ENCODE data around the gene EMC7.
"Not testable (repeated sequence)": the region's sequence is repeated elsewhere in the genome, so short reads cannot be mapped to it uniquely, and the experiment has no call there.

EMC7 gene

DNA sequence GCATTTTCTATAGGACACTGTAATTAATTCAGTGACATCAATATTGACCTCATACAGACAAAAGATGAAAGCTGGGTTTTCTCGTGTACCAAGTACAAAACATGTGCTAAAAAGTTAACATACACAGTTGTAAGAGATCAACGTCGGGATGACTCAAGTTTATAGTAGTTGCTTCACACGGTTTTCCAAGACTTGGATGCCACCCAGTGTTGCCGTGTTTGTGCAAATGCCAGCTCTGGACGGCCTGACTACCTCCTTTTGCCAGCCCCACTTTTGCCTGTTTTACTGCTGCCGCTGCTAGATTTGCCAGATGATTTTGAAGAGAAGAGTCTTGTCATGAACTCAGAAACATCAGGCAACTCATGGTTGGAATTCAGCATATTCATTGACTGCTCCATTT lies 17.6 kb downstream of the EMC7 start:
- no peak for DNase-seq

DNA sequence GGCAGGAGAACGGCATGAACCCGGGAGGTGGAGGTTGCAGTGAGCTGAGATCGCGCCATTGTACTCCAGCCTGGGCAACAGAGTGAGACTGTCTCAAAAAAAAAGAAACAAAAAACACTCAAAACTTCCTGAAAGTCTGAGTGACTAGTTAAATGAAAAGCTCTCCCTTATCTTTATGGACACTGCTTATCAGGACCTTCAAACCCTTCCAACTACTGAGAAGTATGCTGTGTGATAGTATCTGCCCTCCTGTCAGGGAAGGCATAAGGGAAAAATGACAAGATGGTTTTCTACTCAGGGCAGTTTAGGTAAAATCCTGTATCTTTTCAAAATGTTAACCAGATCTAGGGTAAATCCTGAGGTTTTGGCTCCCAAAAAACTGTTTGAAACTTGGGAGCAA lies 21.8 kb downstream of the EMC7 start:
- no peak for DNase-seq

DNA sequence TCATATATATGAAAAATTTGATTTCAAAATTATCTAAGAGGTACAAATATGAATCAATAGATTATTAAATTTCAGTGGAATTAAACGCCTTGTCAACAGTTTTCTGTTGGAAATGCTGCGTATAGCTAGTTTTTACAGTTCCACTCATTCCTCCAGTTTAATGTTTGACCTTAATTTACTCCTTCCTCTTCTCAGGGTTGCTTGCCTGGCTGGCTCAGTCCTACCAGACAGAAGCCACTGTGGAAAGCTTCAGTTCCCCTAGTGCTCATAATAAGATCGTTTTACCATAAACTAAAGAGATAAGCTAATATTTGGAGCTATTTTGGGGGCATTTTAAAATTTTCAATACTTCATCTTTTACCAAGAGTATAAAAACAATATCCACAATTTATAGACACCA lies 22.8 kb downstream of the EMC7 start:
- DNase-seq: no peak

DNA sequence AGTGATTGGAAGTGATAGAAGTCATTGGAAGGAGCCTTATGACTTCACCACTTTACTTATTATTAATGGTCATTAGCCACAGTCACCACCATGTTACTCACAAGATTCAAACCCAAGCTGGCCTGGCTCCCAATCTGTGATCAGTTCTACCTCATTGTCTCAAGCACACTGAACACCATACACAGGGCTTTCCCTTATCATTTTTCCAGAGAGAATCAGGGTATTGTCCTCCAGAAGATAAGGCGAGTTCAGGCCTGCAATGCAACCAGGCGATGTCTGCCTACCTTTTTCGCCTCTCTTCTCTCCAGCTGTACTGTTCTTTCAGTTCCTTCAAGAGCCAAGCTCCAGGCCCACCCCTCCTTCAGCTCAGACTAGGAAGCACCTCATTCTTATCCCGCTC lies 24.9 kb downstream of the EMC7 start:
- no peak for DNase-seq

DNA sequence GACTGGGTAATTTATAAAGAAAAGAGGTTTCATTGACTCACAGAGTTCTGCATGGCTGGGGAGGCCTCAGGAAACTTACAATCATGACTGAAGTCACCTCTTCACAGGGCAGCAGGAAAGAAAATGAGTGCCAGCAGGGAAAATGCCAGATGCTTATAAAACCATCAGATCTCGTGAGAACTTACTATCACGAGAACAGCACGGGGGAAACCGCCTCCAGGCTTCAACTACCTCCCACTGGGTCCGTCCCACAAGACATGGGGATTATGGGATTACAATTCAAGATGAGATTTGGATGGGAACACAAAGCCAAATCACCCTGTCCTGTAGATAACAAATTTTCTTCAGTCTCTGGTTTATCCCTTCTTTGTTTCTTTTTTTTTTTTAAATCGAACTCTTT lies 31.7 kb downstream of the EMC7 start:
- DNase-seq: peak; percentile 20

DNA sequence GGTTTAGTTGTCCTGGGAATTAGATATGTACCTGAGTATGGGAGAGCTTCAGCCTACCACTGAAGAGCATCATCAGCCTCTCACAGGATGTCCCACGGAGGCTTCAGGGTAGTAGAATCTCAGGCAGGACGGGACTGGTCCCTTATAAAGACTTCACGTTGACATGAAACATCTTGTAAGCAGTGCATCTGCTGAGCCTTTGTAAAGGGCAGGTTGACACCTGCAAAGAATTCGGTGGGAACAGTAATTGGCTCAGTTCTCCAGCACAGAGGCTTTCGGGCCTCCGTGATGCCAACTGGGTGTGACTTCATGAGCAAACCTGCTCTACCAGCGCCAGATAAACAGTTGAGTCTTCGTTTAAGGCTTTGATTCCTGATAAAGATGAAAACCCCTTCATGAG lies 35.7 kb downstream of the EMC7 start:
- no peak for DNase-seq

DNA sequence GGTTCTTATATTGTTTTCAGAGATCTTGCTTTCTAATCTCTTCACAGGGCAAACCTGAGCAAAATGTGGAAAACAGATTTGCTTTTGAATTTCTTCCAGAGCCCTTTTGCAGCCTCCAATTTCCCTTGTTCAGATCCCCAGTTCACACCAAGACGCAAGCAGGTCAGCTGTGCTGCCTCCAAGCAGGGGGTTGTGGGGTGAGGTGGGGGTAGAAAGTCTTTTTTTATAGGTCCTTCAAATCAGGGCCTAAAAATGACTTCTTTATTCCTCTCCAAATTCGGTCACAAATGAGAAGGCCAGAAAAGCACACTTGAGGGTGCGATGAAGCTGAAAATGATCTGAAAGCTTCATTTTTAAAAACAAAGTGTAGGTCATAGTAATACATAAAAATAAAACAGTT lies 36.4 kb downstream of the EMC7 start:
- DNase-seq: no peak

DNA sequence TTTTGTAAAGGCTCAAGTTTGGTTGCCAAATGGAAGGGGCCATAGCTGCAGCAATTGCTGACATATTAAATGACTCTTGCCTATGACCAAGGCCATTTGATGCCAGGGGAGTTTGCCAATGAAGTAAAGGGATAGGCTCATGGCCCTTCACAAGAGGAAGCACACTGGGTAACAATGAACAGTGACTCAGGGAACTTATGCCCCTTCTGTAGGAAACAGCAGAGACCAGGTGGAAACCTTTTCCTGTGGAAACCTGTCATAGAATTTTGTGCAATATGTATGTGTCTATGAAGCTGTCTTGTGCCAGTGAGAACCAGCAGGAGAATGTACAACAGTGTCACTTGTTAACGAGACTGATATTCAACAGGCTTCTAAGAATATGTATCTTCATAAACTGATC lies 37.2 kb downstream of the EMC7 start:
- no peak for DNase-seq

DNA sequence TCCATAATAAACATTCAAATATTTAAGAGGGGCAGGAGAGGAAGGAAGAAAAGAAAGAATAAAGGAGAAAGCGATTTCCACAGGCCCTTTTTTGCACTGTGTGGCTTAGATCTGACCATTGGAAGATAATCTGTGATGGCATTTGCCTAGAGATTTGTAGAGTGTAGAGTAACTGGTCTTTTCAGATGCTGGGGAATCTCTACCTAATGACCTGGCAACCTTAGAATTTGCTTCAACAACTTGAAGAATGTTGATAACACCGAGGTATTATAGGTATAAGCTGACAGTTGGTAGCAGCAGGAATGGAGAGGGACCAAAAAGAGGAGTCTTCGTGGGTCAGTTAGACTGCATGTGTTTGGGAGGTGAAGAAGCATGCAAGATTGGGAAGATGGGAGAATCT lies 41.7 kb downstream of the EMC7 start:
- no peak for DNase-seq

DNA sequence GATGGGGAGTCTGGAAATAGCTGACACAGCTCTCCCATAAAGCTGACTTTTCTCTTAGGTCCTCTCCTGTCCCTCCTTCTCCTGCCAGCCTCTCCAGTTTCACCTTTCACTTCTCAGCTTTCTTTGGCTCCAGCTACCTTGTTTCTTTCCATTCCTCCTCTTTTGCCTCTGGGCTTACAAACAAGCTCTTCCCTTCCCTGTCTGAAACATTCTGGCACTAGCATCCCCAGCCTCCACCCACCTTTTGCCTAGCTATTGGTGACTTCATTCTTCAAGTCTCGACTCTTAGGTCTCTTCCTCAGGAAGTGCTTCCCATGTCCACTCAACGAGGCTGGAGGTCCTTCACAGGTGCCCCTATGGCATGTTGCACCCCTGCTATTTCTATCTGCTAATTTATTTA lies 42.2 kb downstream of the EMC7 start:
- DNase-seq: no peak

DNA sequence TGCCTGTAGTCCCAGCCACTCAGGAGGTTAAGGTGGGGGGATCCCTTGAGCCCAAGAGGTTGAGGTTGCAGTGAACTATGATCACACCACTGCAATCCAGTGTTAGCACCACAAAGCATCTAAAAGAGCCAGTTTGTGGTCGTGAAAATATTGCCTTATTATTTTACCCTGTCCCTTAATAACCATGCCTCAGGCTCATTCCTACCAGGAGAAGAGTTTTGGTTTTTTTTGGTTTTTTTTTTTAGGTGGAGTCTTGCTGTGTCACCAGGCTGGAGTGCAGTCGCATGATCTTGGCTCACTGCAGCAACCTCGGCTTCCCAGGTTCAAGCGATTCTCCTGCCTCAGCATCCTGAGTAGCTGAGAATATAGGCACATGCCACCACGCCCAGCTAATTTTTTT lies 44.8 kb downstream of the EMC7 start:
- DNase-seq: no peak

DNA sequence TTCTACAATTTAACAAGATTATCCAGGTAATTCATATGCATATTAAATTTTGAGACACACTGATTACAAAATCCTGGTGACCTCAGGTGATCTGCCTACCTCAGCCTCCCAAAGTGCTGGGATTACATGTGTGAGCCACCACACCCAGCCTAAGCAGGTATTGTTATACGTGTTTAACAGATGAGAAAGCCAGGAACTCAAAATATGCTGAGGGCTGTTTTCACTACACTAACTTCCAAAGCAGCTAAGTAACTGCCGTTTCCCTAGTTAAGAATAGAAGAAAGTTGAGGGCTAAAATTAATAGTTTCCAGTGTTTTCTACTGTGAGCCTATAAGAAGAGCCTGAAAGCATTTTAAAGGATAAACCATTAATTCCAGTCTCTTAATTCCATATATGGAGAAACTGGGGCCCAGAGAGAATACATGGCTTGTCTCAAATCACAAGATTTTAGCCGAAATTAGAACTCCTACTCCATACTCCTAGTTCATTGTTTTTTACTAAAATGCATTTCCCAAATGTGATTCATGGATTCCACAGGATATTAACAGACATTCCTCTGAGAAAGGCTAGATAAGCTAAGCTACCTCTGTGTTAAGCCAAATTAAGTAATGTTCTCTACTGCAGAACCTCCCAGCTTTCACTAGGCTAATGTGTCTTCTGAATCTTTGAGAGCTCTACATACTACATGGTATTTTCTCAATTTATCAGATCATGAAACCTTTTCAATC lies 45.6 kb downstream of the EMC7 start:
- no peak for DNase-seq

DNA sequence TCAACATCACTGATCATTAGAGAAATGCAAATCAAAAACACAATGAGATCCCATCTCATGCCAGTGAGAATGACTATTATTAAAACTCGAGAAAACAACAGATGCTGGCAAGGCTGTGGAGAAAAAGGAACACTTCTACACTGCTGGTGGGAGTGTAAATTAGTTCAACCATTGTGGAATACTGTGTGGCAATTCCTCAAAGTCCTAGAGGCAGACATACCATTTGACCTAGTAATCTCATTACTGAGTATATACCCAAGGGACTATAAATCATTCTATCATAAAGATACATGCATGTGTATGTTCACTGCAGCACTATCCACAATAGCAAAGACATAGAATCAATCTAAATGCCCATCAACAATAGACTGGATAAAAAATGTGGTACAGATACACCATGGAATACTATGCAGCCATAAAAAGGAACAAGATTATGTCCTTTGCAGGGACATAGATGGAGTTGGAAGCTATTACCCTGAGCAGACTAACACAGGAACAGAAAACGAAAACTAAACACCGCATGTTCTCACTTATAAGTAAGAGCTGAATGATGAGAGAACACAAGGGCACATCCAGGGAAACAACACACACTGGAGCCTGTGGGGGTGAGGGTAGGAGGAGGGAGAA lies 47.5 kb downstream of the EMC7 start:
- DNase-seq: no peak

DNA sequence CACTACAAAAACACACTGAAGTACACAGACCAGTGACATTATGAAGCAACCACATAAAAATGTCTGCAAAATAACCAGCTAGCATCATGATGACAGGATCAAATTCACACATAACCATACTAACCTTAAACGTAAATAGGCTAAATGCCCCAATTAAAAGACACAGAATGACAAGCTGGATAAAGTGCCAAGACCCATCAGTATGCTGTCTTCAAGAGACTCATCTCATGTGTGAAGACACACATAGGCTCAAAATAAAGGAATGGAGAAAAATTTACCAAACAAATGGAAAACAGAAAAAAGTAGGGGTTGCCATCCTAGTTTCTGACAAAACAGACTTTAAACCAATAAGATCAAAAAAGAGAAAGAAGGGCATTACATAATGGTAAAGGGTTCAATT lies 51.3 kb downstream of the EMC7 start:
- DNase-seq: not testable (repeated sequence)

DNA sequence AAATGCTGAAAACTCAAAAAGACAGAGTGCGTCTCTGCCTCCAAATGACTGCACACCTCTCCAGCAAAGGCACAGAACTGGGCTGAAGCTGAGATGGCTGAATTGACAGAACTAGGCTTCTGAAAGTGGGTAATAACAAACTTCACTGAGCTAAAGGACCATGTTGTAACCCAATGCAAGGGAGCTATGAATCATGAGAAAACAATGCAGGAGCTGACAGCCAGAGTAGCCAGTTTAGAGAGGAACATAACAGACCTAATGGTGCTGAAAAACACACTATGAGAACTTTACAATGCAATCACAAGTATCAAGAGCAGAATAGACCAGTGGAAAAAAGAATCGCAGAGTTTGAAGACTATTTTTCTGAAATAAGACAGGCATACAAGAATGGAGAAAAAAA lies 52.5 kb downstream of the EMC7 start:
- no peak for DNase-seq

DNA sequence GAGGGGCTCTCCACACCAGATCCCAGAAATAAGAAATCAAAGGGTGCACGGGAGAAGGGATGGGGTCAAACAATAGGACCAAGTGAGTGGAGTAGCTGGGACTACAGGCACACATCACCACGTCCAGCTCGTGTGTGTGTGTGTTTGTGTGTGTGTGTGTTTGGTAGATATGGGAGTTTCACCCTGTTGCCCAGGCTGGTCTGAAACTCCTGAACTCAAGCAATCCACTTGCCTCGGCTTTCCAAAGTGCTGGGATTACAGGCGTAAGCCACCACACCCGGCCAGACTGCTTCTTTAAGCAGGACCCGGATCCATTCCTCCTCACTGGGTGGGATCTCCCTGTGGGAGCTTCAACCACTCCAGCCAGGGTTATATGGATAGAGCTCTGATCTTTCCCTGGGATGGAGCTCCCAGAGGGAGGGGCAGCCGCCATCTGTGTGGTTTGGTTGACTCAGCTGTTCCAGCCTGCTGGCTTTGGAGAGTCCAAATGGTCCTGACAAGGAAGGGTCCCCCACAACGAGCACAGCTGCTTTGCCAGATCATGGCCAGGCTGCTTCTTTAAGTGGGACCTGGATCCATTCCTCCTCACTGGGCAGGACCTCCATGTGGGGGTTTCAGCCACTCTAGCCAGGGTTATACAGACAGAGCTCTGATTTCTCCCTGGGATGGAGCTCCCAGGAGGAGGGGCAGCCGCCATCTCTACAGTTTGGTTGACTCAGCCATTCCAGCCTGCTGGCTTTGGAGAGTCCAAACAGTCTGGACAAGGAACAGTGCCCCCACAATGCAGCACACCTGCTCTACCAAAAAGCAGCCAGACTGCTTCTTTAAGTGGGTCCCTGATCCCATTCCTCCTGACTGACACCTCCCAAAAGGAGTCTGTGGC lies 53.5 kb downstream of the EMC7 start:
- no peak for DNase-seq

DNA sequence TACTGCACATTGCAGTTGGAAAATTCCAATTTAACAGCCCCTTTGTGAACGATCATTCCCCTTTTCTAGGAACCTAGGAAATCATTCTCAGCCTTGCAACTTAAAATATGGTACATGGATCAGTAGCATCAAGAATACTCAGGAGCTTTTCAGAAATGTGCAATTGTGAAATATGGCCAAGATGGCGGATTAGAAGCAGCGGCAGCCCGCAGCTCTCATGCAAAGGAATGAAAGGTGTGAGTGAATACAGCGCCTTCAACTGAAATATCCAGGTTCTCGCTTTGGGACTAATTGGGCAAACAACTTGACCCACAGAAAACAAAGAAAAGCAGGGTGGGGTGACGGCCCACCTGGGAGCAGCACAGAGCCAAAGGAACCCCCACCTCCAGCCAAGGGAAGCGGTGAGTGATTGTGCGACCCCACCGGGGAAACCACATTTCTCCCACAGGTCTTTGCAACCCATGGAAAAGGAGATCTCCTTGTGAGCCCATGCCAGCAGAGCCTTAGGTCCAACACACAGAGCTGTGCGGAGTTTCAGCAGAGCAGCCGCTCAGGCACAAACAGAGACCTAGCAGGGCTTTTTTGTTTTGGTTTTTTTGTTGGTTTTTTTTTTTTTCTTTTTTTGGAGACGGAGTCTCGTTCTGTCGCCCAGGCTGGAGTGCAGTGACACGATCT lies 55.1 kb downstream of the EMC7 start:
- DNase-seq: no peak

DNA sequence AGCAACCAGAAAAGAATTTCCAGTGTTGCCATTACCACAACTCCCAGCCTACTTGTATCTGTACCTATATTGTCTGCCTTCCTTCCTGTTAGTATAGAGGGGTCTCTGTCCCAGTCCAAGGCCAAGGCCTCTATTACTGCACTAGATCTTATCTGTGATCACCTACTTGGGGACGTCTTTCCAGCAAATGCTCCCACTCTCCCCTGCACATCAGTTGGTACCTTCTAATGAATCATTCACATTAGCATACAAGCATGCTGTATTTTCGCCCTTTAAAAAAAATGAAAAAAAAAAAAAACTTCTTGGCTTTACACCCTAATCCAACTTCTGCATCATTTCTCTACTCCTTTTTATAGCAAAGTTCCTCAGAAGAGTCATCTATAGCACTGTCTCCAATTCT lies 57.8 kb downstream of the EMC7 start:
- no peak for DNase-seq

DNA sequence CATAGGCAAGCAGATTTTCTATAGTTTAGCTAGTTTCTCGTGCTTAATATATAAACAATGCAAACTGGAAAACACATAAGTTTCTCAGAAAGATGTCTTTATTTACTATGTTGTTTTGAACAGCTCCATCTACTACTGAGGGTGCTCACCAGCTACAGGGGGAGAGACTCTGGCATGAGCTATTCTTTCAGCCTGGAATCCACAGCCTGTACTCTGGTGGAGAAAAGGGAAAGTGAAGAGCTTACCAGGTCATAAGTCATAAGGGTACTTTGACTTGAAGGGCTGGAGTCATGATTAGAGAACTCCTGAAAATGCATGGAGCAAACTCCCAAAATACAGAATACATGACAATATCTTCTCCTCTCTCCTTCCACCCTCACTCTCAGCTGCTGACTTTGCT lies 58.3 kb downstream of the EMC7 start:
- no peak for DNase-seq

DNA sequence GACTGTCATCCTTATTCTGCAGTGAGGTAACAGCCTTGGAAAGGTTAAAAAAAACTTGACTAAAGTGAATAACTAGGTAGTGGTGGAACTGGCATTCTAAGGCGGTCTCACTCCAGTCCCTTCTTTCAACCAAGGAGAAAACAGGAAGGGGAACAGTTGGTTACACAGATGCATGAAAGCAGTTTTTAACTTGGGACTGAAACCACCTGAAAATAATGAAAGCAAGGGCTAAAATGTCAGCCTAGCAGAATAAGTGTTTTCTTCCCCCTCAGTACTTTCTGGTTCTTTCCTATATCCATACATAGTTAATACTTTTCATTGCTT lies 61.9 kb downstream of the EMC7 start:
- no peak for DNase-seq

DNA sequence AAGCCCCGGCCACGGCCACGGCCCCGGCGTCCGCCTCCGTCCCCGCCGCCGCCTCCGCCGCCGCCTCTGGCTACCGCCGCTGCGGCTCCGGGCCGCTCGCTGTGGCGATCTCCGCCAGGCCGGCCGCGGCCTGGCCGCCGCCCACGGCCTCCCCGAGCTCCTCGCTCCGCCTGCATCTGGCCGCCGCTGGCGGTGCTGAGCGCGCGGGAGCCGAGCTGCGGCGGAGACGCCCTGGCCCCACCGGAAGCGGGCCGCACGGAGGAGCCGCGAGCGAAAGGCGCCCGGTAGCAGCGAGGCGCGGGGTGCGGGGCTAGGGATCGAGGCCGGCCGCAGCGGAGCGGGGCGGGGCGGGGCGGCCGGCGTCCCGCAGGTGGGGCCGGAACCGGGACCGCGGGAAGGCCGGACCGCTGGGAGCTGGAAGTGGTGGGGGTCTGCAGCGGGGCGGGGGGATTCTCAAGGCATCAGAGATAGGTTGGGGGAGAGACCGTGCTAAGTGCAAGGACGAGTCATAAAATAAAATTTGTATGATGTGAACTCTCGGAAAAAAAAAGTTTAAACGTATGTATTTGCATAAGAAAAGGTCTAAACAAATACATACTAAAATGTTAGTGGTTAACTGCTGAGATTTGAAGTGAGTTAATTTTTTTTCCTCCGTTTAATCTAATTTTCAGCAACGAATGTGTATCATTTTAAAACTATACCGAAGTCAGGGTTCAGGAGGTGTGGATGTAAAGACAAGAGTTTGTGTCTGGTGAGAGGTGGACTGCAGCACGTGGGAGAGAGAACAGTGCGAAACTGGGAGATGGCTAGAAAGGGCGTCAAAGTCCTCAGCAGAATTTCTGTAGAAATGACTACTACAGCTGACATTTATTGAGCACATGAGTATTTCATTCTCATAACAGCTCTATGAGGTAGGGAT lies 62.5 kb downstream of the EMC7 start, which contains the start of gene AVEN:
TSS of gene AVEN (minus strand) at position 334 of the 919 bp plus-strand sequence. CDS start at position 176, 158 bp downstream.
- DNase-seq: peak; percentile 79
